H1 (cell line): Measurements from ENCODE around the gene PLGRKT. TPM values are rescaled to one million over a fixed set of nuclear protein-coding genes. Genes with fewer than 3 reads are reported as not detected.

ENCODE experiments used
- CTCF ChIA-PET: fragments of 300-600 bp; sonication (Branson Sonifier 250); formaldehyde crosslinking; loops from one replicate; lab custom pipeline; 2021; ENCODE audit not compliant: partially characterized antibody; lab: Charles Lee
- POLR2A ChIA-PET: fragments of 300-600 bp; sonication (Branson Sonifier 250); formaldehyde crosslinking; loops from one replicate; lab custom pipeline; 2021; ENCODE audit warnings: inconsistent platforms; ENCODE audit not compliant: partially characterized antibody; lab: Charles Lee
- DNase-seq, 2 experiments: peaks; one replicate each; pipeline versions ENCODE4 v3.0.0 to v3.0.0-alpha.2; 2010 to 2022; ENCODE audit warnings: low spot score in 2 of 2, low read depth in 1 of 2, mixed read lengths in 1 of 2
- FAIRE-seq: peaks from 2 replicates; lab custom pipeline; 2011; peaks lifted over from hg19 to GRCh38; lab: Jason Lieb, UNC
- H2AFZ ChIP-seq: 2 replicates; pipeline ENCODE4 v1.8.1; 2012; ENCODE audit warnings: low read length, inconsistent platforms
- H2AK5ac ChIP-seq: 2 replicates; pipeline ENCODE4 v1.6.1; 2013; ENCODE audit warnings: low read depth, low read length
- H2BK120ac ChIP-seq: replicated peaks from 2 replicates; pipeline ENCODE3; 2013; ENCODE audit warnings: low read depth, low read length, inconsistent platforms
- H2BK12ac ChIP-seq: 2 replicates; pipeline ENCODE4 v1.6.1; 2013; ENCODE audit warnings: low read depth, low read length
- H2BK15ac ChIP-seq: 2 replicates; pipeline ENCODE4 v1.6.1; 2013; ENCODE audit warnings: low read length
- H2BK20ac ChIP-seq: 2 replicates; pipeline ENCODE4 v1.6.1; 2013; ENCODE audit warnings: low read length
- H2BK5ac ChIP-seq: 2 replicates; pipeline ENCODE4 v1.6.1; 2013; ENCODE audit warnings: low read depth, low read length
- H3K14ac ChIP-seq: 2 replicates; pipeline ENCODE4 v1.6.1; 2013; ENCODE audit warnings: inconsistent platforms; ENCODE audit not compliant: insufficient read length
- H3K18ac ChIP-seq: 2 replicates; pipeline ENCODE4 v1.6.1; 2013; ENCODE audit warnings: low read length; ENCODE audit errors: extremely low read depth
- H3K23ac ChIP-seq: 2 replicates; pipeline ENCODE4 v1.6.1; 2013; ENCODE audit warnings: inconsistent platforms; ENCODE audit not compliant: insufficient read length
- H3K23me2 ChIP-seq: 2 replicates; pipeline ENCODE4 v1.6.1; 2013; ENCODE audit warnings: low read depth, low read length
- H3K27ac ChIP-seq: 2 replicates; pipeline ENCODE4 v1.6.1; 2011; ENCODE audit warnings: low read depth, low read length, inconsistent platforms
- H3K27me3 ChIP-seq, 4 experiments: replicated peaks in 1 of 4; 1 replicate in 1 of 4; 2 replicates in 3 of 4; pipeline versions ENCODE4 v1.6.1 to v1.8.1; 2011 to 2013; ENCODE audit warnings: low read length in 3 of 4, mild to moderate bottlenecking in 3 of 4, inconsistent platforms in 2 of 4, mixed read lengths in 2 of 4, moderate library complexity in 1 of 4; ENCODE audit not compliant: control insufficient read depth in 3 of 4, insufficient read depth in 3 of 4; ENCODE audit errors: extremely low read depth in 1 of 4
- H3K36me3 ChIP-seq, 4 experiments: 2 replicates each; pipeline versions ENCODE4 v1.6.1 to v1.8.1; 2011 to 2013; ENCODE audit warnings: mild to moderate bottlenecking in 4 of 4, low read length in 3 of 4, moderate library complexity in 2 of 4, control low read depth in 1 of 4, inconsistent platforms in 1 of 4; ENCODE audit not compliant: insufficient read depth in 4 of 4, control insufficient read depth in 2 of 4
- H3K4ac ChIP-seq: replicated peaks from 2 replicates; pipeline ENCODE3; 2013; ENCODE audit warnings: low read length, low read depth, mixed read lengths, inconsistent platforms; ENCODE audit not compliant: insufficient read length
- H3K4me1 ChIP-seq, 4 experiments: replicated peaks in 1 of 4; 1 replicate in 1 of 4; 2 replicates in 3 of 4; pipeline versions ENCODE4 v1.6.1 to v1.8.1; 2011 to 2013; ENCODE audit warnings: low read length in 3 of 4, inconsistent platforms in 2 of 4, mixed read lengths in 1 of 4; ENCODE audit not compliant: insufficient read depth in 4 of 4, control insufficient read depth in 3 of 4
- H3K4me2 ChIP-seq, 2 experiments: 2 replicates each; pipeline versions ENCODE4 v1.6.1 to v1.8.1; 2011 to 2013; ENCODE audit warnings: low read depth in 2 of 2, low read length in 2 of 2, control low read depth in 1 of 2, inconsistent platforms in 1 of 2, mild to moderate bottlenecking in 1 of 2; ENCODE audit not compliant: insufficient read depth in 1 of 2
- H3K4me3 ChIP-seq, 4 experiments: fragments of 200-600, 300-600 bp in 1 of 4; sonication (generic), shearing (Covaris generic), sonication (Bioruptor Twin) in 1 of 4; 2 replicates each; pipeline versions ENCODE4 v1.5.1 to v1.8.1; 2011 to 2016; ENCODE audit warnings: low read length in 4 of 4, low read depth in 3 of 4, control low read depth in 2 of 4, inconsistent platforms in 2 of 4, mild to moderate bottlenecking in 2 of 4, mixed read lengths in 1 of 4, moderate library complexity in 1 of 4; ENCODE audit not compliant: insufficient read depth in 2 of 4; ENCODE audit errors: extremely low read depth in 1 of 4
- H3K56ac ChIP-seq: replicated peaks from 2 replicates; pipeline ENCODE3; 2013; ENCODE audit warnings: low read depth, mild to moderate bottlenecking, mixed read lengths, low read length, inconsistent platforms; ENCODE audit not compliant: insufficient read length
- H3K79me1 ChIP-seq: 2 replicates; pipeline ENCODE4 v1.6.1; 2013; ENCODE audit warnings: low read depth, low read length, control low read depth
- H3K79me2 ChIP-seq, 2 experiments: 2 replicates each; pipeline versions ENCODE4 v1.6.1 to v1.8.1; 2012 to 2013; ENCODE audit warnings: low read length in 2 of 2, mild to moderate bottlenecking in 2 of 2, inconsistent platforms in 1 of 2; ENCODE audit not compliant: insufficient read depth in 2 of 2, control insufficient read depth in 1 of 2
- H3K9ac ChIP-seq, 4 experiments: replicated peaks in 1 of 4; 1 replicate in 1 of 4; 2 replicates in 3 of 4; pipeline versions ENCODE4 v1.6.1 to v1.8.1; 2011 to 2013; ENCODE audit warnings: low read depth in 3 of 4, low read length in 3 of 4, control low read depth in 2 of 4, mild to moderate bottlenecking in 2 of 4, moderate library complexity in 2 of 4, inconsistent platforms in 1 of 4; ENCODE audit errors: extremely low read depth in 1 of 4
- H3K9me3 ChIP-seq, 2 experiments: 2 replicates each; pipeline versions ENCODE4 v1.6.1 to v1.8.1; 2012 to 2013; ENCODE audit warnings: mild to moderate bottlenecking in 2 of 2, moderate library complexity in 2 of 2, control low read depth in 1 of 2, inconsistent platforms in 1 of 2, low read depth in 1 of 2, low read length in 1 of 2, mixed read lengths in 1 of 2; ENCODE audit not compliant: insufficient read depth in 2 of 2
- H4K20me1 ChIP-seq, 2 experiments: replicated peaks in 1 of 2; 2 replicates each; pipeline versions ENCODE3 to v1.8.1; 2011 to 2013; ENCODE audit warnings: inconsistent platforms in 2 of 2, low read length in 2 of 2, mild to moderate bottlenecking in 1 of 2; ENCODE audit not compliant: insufficient read depth in 2 of 2, control insufficient read depth in 1 of 2
- H4K5ac ChIP-seq: 2 replicates; pipeline ENCODE4 v1.6.1; 2013; ENCODE audit warnings: low read length, low read depth, mixed read lengths, inconsistent platforms; ENCODE audit not compliant: insufficient read length
- H4K8ac ChIP-seq: 2 replicates; pipeline ENCODE4 v1.8.0; 2013; ENCODE audit warnings: mild to moderate bottlenecking, moderate library complexity, low read length, inconsistent platforms; ENCODE audit not compliant: insufficient read depth; ENCODE audit errors: extremely low read depth
- H4K91ac ChIP-seq: replicated peaks from 2 replicates; pipeline ENCODE3; 2013; ENCODE audit warnings: low read length, mixed read lengths, inconsistent platforms; ENCODE audit not compliant: insufficient read length
- CREB1 ChIP-seq: IDR thresholded peaks from 2 replicates; pipeline ENCODE4 v1.6.1; 2012; ENCODE audit warnings: inconsistent platforms
- HDAC6 ChIP-seq: IDR thresholded peaks from one replicate; pipeline ENCODE4 v1.7.1; 2012; ENCODE audit warnings: low read depth, mild to moderate bottlenecking, inconsistent platforms, low read length, moderate library complexity
- POLR2A ChIP-seq, 2 experiments: IDR thresholded peaks; 1 replicate in 1 of 2; 2 replicates in 1 of 2; pipeline ENCODE4 v1.6.1; 2011; ENCODE audit warnings: low read depth in 2 of 2, low read length in 2 of 2, mild to moderate bottlenecking in 2 of 2; ENCODE audit errors: control extremely low read depth in 1 of 2
- ZNF274 ChIP-seq: IDR thresholded peaks from 2 replicates; pipeline ENCODE4 v1.7.0; 2012; ENCODE audit warnings: low read length, borderline replicate concordance; ENCODE audit errors: extremely low read depth
- WGBS, 2 experiments: shearing (Covaris generic) in 1 of 2; methylation state at CpG; one replicate each; pipeline versions ENCODE4 v1.1.6 to v1.1.7; 2013 to 2015; ENCODE audit warnings: low lambda C conversion rate in 2 of 2, mixed read lengths in 2 of 2, inconsistent platforms in 1 of 2, low coverage in 1 of 2, missing lambda C conversion rate in 1 of 2; ENCODE audit not compliant: insufficient replicate concordance in 2 of 2, insufficient coverage in 1 of 2, insufficient read length in 1 of 2; ENCODE audit errors: extremely low coverage in 1 of 2, missing lambda C conversion rate in 1 of 2; 5-methylcytosine and 5-hydroxymethylcytosine counted together
- polyA plus RNA-seq, 7 experiments: library from polyadenylated mRNA; depleted of rRNA in 3 of 7; stranded (reverse) in 5 of 7; unstranded in 2 of 7; fragments of >200 nt in 5 of 7; fragments of 200-250 nt in 2 of 7; gene quantifications; 1 replicate in 5 of 7; 2 replicates in 1 of 7; 4 replicates in 1 of 7; pipeline versions ENCODE4 v1.2.1 to v1.2.3, GENCODE V29; 2011 to 2013; ENCODE audit warnings: missing spikeins in 2 of 7, mixed read lengths in 2 of 7
- total RNA-seq: library from RNA; stranded (reverse); fragmentation: NEBNext Ultra II Directional; extraction: Animal tissue kit (Norgen Biotek cat#: 25700); gene quantifications from 2 replicates; pipeline ENCODE4 v1.2.1, GENCODE V29; 2021

Gene PLGRKT
- total and polyA plus RNA-seq, 2 of the 8 experiments (the other 6 are each of a cell fraction or from before 2014, with no cell fraction given), result 5.4 to 15.7 TPM

GRCh38 chr9:5389109-5389732 is 48.5 kb downstream of the PLGRKT start:
- H2BK15ac ChIP-seq, result no peak overlapping the region
- no peak for DNase-seq
- H3K27me3 ChIP-seq, result no peaks in the 10 kb centered on the region
- H2AFZ ChIP-seq, result no peak overlapping the region
- no peak overlapping the region for H3K18ac ChIP-seq
- no peak overlapping the region for H2BK120ac ChIP-seq
- H3K14ac ChIP-seq, result no peak overlapping the region
- CTCF ChIA-PET, result no interaction called here
- H2BK5ac ChIP-seq, result no peak overlapping the region
- no peaks in the 10 kb centered on the region for H3K23me2 ChIP-seq
- no peak for TF ChIP-seq POLR2A (IDR thresholded peaks at IDR 0.05; ENCODE audit: control extremely low read depth in 1 of 2, low read depth in 2 of 2, low read length in 2 of 2)
- TF ChIP-seq HDAC6, result no peak
- TF ChIP-seq CREB1, result no peak
- TF ChIP-seq ZNF274, result no peak
- no peaks in the 10 kb centered on the region for H3K79me2 ChIP-seq
- H3K4me2 ChIP-seq, result no peak overlapping the region
- no peaks in the 10 kb centered on the region for H3K9me3 ChIP-seq
- no peak overlapping the region for H3K23ac ChIP-seq
- H3K4me3 ChIP-seq, result no peak overlapping the region
- no peak overlapping the region for H2BK20ac ChIP-seq
- H3K56ac ChIP-seq, result no peak overlapping the region
- no peak overlapping the region for H3K9ac ChIP-seq
- FAIRE-seq, result no peak
- WGBS, 2 experiments, result 88% methylated on average over 3 of the region's 3 CpGs; no CpG with 5 or more reads in 1 of the 2 experiments
- POLR2A ChIA-PET, result no interaction called here
- no peak overlapping the region for H3K27ac ChIP-seq
- H2AK5ac ChIP-seq, result no peak overlapping the region
- no peaks in the 10 kb centered on the region for H3K36me3 ChIP-seq
- no peak overlapping the region for H2BK12ac ChIP-seq
- no peak overlapping the region for H4K91ac ChIP-seq
- no peaks in the 10 kb centered on the region for H3K79me1 ChIP-seq
- no peak overlapping the region for H4K8ac ChIP-seq
- no peak overlapping the region for H3K4ac ChIP-seq
- H3K4me1 ChIP-seq, result no peaks in the 10 kb centered on the region
- H4K20me1 ChIP-seq, result no peaks in the 10 kb centered on the region
- H4K5ac ChIP-seq, result no peak overlapping the region
